Fibroblast of pulmonary artery (primary cell): Measurements from ENCODE around the gene SLC34A1.
"Not testable (repeated sequence)": the region's sequence is repeated elsewhere in the genome, so short reads cannot be mapped to it uniquely, and the experiment has no call there.

Experiments used
- DNase-seq: peaks from one replicate; pipeline ENCODE4 v3.0.0-alpha.2; 2010; ENCODE audit warnings: low read depth
- H3K4me3 ChIP-seq: replicated peaks from 2 replicates; pipeline ENCODE4 v1.5.1; 2011; ENCODE audit warnings: low read depth, mild to moderate bottlenecking, control low read depth, low read length, moderate library complexity
- TF ChIP-seq, protein P1 (sequence below): IDR thresholded peaks from 2 replicates; pipeline ENCODE4 v1.5.1; 2011; ENCODE audit warnings: mild to moderate bottlenecking, control low read depth, low read length, inconsistent platforms; ENCODE audit errors: missing control alignments

Gene SLC34A1

DNA sequence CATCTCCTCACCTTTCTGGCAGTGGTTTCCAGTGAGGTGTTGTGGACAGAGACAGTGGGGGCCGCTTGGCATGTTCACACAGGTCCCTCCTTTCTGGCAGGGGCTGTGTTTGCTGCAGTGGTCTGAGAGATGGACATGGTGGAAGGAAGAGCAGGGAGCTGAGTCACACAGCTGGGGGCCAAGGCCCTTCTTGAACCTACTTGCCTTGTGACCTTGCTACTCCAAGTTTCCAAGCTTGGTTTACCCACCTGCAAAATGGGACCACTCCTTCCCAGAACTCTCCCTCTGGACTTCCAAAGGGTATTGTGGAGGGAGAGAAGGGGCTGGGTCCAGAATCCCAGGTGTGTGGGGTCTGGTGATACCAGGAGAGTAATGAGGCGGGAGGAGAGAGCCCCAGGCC, 21.1 kb downstream of the SLC34A1 start:
- TF ChIP-seq, protein P1, sequence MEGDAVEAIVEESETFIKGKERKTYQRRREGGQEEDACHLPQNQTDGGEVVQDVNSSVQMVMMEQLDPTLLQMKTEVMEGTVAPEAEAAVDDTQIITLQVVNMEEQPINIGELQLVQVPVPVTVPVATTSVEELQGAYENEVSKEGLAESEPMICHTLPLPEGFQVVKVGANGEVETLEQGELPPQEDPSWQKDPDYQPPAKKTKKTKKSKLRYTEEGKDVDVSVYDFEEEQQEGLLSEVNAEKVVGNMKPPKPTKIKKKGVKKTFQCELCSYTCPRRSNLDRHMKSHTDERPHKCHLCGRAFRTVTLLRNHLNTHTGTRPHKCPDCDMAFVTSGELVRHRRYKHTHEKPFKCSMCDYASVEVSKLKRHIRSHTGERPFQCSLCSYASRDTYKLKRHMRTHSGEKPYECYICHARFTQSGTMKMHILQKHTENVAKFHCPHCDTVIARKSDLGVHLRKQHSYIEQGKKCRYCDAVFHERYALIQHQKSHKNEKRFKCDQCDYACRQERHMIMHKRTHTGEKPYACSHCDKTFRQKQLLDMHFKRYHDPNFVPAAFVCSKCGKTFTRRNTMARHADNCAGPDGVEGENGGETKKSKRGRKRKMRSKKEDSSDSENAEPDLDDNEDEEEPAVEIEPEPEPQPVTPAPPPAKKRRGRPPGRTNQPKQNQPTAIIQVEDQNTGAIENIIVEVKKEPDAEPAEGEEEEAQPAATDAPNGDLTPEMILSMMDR: no peak
- no peak for DNase-seq
- H3K4me3 ChIP-seq: no peak overlapping the region

DNA sequence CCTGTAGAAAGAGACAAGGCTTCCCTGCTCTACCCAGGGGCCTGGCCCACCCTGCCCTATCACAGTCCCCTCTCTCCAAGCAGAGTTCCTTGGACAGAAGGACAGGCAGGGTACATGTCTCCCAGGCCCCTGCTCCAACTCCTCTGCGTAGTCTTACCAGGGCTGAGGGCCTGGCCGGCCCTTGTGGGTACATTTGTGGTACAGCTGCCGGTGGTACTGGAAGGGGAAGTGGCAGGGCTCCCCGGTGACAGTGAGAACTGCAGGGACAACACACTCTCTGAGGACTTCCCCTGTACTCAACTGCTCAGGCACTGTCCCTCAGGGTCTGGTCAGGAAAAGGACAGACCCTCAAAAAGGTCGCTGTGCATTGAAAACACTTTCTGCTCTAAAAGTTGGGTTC, 21.6 kb downstream of the SLC34A1 start:
- DNase-seq: no peak
- no peak overlapping the region for H3K4me3 ChIP-seq
- TF ChIP-seq, protein P1: no peak

DNA sequence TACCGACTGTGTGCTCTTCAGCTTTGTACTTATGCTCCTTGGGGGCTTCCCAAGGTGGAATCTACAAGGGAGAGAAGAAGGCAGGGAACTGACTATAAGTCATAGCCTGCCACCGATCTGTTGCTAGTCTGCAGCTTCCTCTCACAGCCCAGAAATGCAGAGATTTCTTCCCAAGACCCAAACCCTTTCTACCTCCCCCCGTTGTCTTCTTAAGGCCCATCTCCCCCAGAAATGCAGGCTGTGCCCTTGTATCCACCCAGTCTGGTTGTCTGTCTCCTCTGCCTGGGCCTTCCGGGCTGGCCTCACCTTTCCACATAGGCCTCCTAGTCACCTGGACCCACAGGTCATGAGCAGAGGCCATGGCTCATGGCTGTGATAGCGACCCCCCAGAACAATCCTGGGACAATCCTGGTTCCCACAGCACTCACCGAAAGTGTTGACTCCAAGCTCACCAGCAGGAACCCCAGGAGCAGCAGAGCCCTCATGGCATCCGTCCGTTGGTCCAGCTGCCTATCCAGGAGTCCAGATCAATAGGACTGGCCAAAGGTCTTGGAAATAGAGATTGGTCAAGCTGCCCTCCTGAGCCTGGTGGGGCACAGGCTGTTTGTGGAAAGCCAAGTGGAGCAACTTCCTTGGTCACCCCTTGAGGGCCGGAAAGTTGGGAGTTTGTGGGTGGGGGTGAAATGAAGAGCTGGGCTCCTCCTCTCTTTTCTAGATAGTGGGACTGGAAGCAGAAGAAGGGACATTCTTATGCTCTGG, 25.0 kb downstream of the SLC34A1 start, which contains the start of gene F12:
Gene F12, minus strand, starts transcription at position 522 of the 759 bp plus-strand sequence. Its CDS starts 37 bp downstream, at position 485.
- TF ChIP-seq, protein P1: no peak

DNA sequence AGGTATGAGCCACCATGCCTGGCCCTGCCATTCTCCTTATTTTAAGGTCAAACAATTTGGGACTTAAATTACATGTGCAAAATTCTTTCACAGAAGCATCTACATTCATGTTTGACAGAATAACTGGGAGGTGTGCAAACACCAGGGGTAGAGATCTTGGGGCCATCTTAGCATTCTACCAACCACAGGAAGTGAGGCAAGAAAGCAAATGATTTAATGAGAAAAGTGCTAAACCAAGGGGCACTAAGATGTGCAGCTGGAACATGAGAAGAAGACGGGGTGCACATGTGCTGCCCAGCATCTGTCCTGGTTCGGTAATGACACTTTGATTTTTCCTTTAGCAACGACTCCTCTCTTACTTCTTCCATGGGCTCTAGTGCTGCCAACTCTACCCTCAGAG, 26.3 kb downstream of the SLC34A1 start:
- TF ChIP-seq, protein P1: no peak
- no peak overlapping the region for H3K4me3 ChIP-seq
- no peak for DNase-seq

More for the DNA sequence above, 25.0 kb downstream of the SLC34A1 start, which contains the start of gene F12:
- DNase-seq: no peak
- no peak within 1 kb of the TSS for H3K4me3 ChIP-seq

DNA sequence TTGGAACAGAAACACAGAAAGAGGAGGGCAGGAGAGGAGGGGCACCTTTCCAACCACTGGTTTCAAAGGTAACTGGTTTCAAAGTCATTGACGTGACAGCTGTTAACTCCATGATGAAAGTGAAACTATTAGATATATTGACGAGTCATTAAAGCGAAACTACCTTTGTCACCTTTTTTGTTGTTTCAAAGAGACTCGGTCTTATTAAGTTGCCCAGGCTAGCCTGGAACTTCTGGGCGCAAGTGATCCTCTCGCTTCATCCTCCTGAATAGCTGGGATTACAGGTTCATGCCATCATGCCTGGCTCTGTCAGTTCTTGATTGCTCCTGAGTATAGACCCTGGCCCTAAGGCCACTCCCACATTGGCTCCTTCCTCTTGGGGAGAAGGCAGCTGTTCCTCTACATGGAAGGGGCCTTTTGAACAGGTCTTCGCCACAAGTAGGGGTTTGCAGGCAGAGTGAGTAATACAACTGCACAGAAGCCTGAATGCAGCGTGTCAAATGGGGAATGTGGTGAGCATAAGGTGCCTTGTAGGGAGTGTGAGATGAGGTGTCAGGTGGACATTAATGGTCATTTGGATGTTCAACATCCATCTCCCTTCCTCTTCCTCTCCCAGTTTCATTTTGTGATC, 28.5 kb downstream of the SLC34A1 start:
- no peak overlapping the region for H3K4me3 ChIP-seq
- no peak for DNase-seq
- TF ChIP-seq, protein P1: no peak

DNA sequence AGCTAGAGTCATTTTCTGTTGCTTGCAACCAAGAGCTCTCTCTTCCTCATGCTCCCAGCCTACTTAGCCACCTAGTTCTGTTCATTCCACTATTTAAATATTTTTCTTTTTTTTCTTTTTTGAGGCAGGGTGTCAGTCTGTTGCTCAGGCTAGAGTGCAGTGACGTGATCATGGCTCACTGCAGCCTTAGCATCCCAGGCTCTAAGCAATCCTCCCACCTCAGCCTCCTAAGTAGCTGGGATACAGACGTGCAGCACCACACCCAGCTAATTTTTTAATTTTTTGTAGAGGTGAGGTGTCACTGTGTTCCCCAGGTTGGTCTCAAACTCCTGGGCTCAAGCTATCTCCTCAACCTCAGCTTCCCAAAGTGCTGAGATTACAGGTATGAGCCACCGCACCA, 30.2 kb downstream of the SLC34A1 start:
- TF ChIP-seq, protein P1: no peak
- no peak overlapping the region for H3K4me3 ChIP-seq
- DNase-seq: no peak

DNA sequence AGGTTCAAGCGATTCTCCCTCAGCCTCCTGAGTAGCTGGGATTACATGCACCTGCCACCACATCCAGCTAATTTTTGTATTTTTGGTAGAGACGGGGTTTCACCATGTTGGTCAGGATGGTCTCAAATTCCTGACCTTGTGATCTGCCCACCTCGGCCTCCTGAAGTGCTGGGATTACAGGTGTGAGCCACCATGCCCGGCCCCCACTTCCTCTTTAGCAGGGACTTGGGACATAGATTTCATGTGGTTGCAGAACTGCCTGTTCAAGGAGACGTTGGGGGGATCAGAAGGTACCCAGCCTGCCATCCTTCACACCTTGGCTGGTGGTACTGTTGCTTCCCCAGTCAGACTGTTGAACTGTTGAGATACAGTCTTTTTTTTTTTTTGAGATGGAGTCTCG, 32.8 kb downstream of the SLC34A1 start:
- not testable (repeated sequence) for H3K4me3 ChIP-seq, DNase-seq
